Uterus (tissue), 2 donors: Measurements from ENCODE around the gene KLF7.

Experiments
- POLR2A ChIP-seq, 2 donors: fragments of 450-650 bp; IDR thresholded peaks; one replicate each; pipeline ENCODE4 v1.6.1; 2016; ENCODE audit warnings: antibody characterized with exemption in 2 of 2, mild to moderate bottlenecking in 1 of 2, moderate library complexity in 1 of 2
- TF ChIP-seq, protein P1 (sequence below), 4 experiments: fragments of 200-600 bp in 2 of 4; fragments of 450-650 bp in 2 of 4; sonication (generic) in 2 of 4; IDR thresholded peaks; one replicate each; pipeline ENCODE4 v1.5.1; 2016 to 2019; ENCODE audit warnings: antibody characterized with exemption in 4 of 4, mild to moderate bottlenecking in 2 of 4, moderate library complexity in 1 of 4

DNA sequence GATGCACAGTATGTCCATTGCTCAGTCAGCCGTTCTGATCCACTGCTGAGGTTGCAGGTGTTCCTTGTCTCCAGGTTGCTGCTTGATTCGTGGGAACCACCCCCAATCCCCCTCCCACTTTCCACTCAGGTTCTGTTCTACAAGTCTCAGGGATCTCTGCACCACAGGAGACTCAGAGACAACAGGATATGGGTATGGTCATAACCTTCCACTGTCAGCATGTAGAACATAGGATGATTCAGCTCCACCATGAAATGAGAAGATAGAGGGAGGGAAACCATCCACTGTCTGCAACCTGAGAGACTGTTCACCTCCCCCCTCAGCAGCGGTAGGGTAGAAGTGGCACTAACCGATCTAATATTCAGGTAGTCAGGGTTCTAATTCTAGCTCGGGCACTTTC lies 19.0 kb upstream of the KLF7 start:
- TF ChIP-seq, protein P1, sequence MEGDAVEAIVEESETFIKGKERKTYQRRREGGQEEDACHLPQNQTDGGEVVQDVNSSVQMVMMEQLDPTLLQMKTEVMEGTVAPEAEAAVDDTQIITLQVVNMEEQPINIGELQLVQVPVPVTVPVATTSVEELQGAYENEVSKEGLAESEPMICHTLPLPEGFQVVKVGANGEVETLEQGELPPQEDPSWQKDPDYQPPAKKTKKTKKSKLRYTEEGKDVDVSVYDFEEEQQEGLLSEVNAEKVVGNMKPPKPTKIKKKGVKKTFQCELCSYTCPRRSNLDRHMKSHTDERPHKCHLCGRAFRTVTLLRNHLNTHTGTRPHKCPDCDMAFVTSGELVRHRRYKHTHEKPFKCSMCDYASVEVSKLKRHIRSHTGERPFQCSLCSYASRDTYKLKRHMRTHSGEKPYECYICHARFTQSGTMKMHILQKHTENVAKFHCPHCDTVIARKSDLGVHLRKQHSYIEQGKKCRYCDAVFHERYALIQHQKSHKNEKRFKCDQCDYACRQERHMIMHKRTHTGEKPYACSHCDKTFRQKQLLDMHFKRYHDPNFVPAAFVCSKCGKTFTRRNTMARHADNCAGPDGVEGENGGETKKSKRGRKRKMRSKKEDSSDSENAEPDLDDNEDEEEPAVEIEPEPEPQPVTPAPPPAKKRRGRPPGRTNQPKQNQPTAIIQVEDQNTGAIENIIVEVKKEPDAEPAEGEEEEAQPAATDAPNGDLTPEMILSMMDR (IDR thresholded peaks at IDR 0.05) = no peak
- TF ChIP-seq POLR2A (IDR thresholded peaks at IDR 0.05) = no peak
